Measurements from ENCODE around the gene STBD1.
"Not testable (repeated sequence)": the region's sequence is repeated elsewhere in the genome, so short reads cannot be mapped to it uniquely, and the experiment has no call there.

The STBD1 gene

DNA sequence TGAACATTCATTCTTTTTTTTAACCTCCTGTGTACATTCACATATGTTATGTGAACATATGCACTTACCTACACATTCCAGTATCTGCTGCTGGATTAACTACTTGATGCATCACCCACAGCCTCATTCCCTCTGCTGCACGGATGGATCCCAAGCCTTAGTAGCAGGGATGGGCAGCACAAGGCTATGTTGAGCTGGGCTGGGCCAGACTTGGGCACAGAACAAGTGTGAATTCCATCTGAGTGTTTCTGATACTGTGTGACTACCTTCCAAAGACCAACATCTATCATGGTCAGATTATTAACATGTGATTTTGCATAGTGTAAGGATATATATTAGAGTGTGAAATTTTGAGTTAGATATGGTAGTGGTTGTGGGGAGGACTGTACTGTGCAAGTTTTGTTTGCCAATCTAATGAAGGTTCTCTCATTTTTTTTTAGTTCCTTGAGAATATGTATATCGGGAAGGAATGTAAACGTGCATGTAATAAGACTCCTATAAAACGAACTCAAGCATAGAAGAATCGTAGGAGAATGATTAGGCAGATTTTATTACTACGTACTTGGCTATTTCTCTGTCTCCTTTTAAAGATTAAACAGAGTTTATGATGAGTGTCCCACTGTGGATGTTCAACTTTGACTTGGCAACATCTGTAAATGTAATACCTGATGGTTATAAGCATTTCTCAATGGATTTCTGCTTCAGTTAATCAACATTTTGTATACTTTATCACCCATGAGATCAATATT lies 23.4 kb upstream of the STBD1 start:
- in situ Hi-C loops (cut with MboI; ENCODE audit: low sequenced_read_pairs): no loop called here

GRCh38 chr4:76283900-76284299 lies 22.6 kb upstream of the STBD1 start:
- in situ Hi-C loops (cut with MboI; ENCODE audit: low sequenced_read_pairs): no loop called here

DNA sequence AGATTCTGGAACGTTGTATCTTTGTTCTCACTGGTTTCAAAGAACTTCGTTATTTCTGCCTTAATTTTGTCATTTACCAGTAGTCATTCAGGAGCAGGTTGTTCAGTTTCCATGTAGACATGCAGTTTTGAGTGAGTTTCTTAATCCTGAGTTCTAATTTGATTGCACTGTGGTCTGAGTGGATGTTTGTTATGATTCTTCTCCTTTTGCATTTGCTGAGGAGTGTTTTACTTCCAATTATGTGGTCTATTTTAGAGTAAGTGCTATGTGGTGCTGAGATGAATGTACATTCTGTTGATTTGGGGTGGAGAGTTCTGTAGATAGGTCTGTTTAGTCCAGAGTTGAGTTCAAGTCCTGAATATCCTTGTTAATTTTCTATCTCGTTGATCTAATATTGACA lies 18.7 kb upstream of the STBD1 start:
- in situ Hi-C loops (cut with MboI; ENCODE audit: low sequenced_read_pairs): not testable (repeated sequence)

DNA sequence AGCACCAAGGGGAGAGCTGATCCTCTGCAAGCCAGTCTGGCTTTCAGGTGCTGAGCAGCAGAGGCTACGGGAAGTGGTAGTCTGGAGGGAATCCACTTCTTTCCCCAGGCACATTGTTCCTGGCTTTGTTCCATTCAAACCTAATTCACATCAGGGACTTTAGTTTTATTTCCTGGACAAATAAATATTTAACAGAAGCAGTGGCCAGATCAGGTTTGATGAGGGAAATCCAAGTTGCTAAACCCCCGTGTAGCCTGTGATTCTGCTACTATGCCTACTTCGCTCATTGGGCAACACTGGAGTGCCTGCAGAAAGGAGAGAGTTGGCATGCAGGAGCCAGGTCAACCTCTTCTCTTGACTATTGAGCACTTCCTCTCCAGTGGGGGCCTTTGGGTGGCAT lies 13.8 kb upstream of the STBD1 start:
- in situ Hi-C loops (cut with MboI; ENCODE audit: low sequenced_read_pairs): no loop called here

DNA sequence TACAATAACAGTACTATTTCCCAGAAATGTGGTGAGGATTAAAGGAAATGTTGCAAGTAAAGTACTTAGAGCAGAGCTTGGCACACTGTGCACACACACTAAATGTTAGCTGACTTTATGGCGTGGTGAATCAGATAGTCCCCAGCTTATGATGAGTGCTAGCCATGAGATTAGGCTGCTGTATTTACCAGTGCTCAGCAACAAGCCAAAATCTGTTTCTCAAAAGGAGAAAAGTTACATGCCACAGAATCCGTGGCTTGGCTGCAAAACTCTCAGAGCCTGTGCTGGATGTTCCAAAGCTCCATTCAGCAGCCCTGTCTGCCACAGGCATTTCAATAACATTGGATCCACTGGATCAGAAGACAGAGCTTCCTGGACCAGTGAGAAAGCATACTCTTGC lies 12.8 kb upstream of the STBD1 start:
- in situ Hi-C loops (cut with MboI; ENCODE audit: low sequenced_read_pairs): no loop called here

DNA sequence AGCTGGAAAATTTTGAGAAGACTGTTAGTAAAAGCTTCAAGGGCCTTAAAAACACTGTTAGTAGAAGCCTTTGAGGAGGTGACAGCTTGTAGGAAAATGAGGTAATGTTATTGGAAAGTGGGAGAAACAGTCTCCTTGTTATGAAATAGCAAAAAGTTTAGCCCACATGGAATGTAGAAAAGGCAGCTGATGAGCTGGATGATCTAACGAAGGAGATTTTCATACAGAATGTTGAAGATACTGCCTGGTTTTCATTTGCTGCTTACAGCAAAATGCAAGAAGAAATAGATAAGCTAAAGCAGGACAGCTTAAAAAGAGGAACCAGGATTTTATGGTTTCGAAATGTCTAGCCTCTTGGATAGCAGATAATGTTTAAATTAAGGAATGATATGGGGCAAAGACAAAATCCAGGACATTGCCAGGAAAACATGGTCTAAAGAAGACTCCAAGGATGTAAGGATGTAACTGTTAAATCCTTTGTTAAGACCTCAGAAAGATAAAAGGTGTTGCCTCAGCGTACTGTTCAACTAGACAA lies 10.2 kb upstream of the STBD1 start:
- in situ Hi-C loops (cut with MboI; ENCODE audit: low sequenced_read_pairs): no loop called here

DNA sequence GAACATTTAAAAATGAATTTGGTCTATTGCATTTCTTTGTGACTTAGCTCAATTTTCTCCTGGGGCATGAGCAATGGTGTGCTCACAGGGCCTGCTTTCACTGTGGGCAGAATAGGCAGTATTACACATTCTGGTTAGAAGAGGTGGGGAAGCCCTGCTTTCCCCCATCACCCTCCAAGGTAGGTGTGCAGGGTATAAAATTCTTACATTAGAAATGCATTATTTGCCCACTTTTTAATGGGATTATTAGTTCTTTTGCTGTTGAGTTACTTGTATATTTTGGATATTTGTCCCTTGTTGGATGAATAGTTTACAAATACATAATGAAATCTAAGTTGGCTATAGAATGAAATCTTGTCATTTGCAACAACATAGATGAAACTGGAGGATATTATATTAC lies 8.3 kb upstream of the STBD1 start:
- in situ Hi-C loops (cut with MboI; ENCODE audit: low sequenced_read_pairs): no loop called here

GRCh38 chr4:76300012-76300411 lies 6.5 kb upstream of the STBD1 start:
- in situ Hi-C loops (cut with MboI; ENCODE audit: low sequenced_read_pairs): no loop called here

DNA sequence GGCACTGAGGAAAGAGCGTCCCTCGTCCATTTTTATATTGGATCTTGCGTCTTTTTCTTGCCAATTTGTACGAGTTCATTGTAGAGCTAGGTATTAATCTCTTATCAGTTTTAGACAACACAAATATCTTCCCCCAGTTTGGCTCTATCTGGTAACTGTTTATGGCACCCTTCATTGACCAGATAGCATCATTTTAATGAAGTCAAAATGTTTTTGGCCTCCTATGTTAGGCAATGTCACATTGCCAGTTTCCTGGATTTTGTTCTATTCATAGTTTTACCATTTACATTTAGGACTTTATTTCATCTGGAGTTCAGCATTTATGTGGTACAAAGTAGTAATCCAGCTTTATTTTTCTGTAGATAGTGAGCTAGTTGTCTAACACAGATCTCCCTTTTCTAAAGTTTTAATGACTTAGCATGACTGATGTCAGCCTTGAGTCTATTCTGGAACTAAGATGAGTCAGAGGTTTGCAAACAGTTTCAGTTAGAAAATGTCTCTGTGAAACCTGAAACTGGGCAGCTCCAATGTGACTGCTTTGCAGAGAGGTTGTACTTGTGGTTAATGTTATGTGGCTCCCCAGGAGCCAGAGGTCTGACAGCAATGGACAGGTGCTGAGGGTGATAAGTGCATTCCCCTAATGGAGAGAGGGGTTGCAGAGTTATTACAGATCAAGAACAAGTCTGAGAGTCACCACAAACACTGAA lies 5.3 kb upstream of the STBD1 start:
- in situ Hi-C loops (cut with MboI; ENCODE audit: low sequenced_read_pairs): no loop called here

GRCh38 chr4:76301775-76302162 lies 4.8 kb upstream of the STBD1 start:
- in situ Hi-C loops (cut with MboI; ENCODE audit: low sequenced_read_pairs): no loop called here

DNA sequence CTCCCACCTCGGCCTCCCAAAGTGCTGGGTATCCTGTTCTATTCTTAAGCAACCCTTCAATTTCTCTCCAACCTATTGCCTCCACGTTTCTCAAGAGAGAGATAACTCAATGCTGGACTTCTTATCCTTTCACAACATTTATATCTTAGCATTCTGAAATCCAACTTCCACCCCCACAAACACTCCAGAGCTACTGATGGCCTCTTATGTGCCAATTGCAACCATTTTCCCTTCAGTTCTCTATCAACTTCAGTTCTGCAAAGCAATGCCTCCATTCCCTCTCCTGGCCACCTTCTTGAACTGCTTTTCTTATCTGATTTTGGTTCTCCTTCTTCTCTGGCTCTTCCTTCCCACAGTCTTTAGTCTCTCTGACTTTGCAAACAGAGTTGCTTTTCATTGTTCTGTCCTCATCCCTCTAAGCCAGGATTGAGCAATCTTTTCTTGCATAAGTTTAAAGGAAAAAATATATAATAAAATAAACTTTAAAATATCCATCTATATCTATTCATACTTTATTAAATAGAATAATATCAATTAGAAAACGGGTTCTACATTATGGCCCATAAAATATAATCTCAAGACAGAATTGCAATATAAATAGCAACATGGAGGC lies 3.6 kb upstream of the STBD1 start:
- in situ Hi-C loops (cut with MboI; ENCODE audit: low sequenced_read_pairs): no loop called here

- in situ Hi-C loops (cut with MboI; ENCODE audit: low sequenced_read_pairs): no loop called here
Observed at GRCh38 chr4:76305033-76305687, 1.4 kb upstream of the STBD1 start.

- in situ Hi-C loops (cut with MboI; ENCODE audit: low sequenced_read_pairs): no loop called here
Observed at GRCh38 chr4:76306882-76307659, 538 bp downstream of the STBD1 start.

DNA sequence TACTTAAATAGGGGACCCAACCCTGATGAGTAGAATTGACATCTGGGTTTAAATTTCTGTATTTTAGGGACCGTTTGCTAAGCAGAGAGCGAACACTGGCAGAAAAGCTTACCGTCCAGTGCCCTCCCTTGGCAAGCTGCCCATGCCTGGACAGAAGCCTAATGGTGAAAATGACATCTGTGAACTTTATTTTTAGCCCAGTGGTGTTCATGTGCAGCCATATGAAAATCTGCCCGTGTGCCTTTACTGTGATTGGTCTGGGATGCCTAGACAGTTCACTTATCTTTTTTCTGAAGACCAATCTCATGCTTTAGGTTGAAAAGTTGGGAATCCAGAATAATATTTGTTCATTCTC lies 1.1 kb downstream of the STBD1 start:
- in situ Hi-C loops (cut with MboI; ENCODE audit: low sequenced_read_pairs): no loop called here

DNA sequence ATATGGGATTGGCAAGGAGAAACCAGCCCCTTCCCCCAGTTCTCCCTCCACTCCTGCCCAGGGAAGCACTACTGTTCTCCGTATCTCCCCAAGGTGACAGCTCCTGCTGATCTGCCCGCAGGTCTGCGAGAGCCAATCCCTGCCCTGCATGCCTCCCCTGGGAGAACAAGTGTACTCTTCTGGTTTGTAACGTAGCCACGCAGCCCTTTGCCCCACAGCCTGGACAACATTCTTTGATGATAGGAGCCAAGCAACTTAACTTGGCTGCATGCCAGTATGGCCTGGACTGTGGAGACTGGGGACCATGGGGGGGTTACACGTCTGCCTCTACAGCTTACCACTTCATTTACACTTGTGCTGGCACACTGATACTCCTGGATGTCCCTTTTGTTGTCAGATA lies 2.0 kb downstream of the STBD1 start:
- in situ Hi-C loops (cut with MboI; ENCODE audit: low sequenced_read_pairs): no loop called here

DNA sequence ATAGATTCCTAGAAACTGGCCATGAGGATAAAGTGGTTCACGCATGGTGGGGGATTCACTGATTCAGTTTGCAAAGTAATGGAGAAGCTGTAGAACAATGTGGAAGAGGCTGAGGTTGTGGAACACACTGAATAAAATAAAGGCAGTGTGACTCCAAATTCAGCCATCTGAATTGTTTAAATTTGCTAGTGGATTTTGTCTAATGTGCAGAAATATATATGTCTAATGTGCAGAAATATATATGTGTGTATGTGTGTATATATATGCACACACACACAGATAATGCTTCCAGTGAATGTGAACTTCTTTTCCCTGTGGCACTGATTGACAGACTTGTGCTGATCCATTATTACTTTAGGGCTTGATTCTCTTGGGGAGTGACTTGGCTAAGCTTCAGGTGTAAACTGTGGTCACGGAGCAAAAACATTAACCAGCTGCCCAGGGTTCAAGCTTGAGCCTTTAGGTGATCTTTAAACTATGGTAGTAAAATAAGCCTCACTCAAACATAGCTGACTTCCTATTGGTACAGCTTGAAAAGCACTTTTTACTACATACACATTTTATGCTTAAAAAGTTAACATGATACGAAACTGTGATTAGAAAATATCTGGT lies 3.5 kb downstream of the STBD1 start:
- in situ Hi-C loops (cut with MboI; ENCODE audit: low sequenced_read_pairs): no loop called here

- in situ Hi-C loops (cut with MboI; ENCODE audit: low sequenced_read_pairs): no loop called here
Observed at GRCh38 chr4:76310683-76311082, 4.2 kb downstream of the STBD1 start.

- in situ Hi-C loops (cut with MboI; ENCODE audit: low sequenced_read_pairs): no loop called here
Observed at GRCh38 chr4:76311896-76312331, 5.4 kb downstream of the STBD1 start.

- in situ Hi-C loops (cut with MboI; ENCODE audit: low sequenced_read_pairs): no loop called here
Observed at GRCh38 chr4:76312457-76312856, 5.9 kb downstream of the STBD1 start.

DNA sequence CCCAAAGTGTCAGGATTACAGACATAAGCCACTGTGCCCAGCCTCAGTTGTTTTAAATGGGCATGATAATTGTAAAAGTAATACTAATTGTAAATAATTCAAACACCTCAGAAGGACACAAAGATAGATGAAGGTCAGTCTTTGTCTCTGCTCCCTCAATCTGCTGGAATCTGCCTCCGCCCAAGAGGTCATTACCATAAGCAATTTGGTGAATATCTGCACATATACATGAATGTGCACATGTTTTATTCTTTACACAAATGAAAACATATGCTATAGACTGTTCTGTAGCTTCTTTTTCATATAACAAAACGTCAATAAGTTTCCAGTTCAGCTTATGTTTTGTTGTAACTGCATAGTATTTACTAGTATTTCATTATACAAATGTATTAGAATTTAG lies 7.0 kb downstream of the STBD1 start:
- in situ Hi-C loops (cut with MboI; ENCODE audit: low sequenced_read_pairs): no loop called here

All from hTERT RPE-1 (cell line).